Measurements from ENCODE around the gene ARMC3.
"Not testable (repeated sequence)": the region's sequence is repeated elsewhere in the genome, so short reads cannot be mapped to it uniquely, and the experiment has no call there.

Gene ARMC3

DNA sequence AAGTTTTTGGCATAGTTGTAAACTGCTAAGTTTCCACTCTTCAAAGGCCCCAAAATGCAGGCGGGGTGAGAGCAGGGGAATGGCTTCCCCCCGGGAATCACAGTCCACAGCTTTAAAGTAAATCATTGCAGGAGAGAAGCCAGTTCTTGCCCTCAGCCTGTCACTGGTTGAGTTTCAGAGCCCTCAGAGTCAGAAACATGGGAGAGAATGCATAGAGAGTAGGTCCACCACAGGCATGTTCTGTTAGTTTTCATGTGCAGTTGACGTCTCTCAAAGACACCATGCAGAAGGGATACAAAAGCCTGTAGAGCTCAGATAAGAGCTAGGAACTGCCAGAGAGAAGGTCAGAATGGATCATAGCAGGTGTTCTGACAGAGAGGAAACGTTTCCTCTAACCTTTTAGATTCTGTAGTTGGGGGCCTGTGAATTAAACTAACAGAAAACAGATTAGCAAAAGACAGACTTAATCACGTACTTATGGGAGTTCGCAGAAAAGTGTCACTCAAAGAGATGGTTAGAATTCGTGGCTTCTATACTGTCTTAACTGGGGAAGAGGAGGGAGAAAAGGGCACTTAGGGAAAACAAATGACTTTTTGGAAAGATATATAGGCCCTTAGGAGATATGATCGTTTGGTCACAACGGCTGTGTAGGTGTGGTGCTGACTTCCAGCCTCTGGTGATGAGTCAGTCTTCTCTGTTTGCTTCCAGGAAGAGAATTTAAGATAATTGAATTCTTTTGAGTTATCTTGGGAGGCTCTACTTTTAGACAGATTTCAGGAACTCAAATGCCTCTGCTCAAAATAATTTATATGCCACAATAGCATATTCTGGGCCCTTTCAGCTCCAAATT, 119.6 kb downstream of the ARMC3 start:
- DNase-seq (ENCODE audit: low read depth in 2 of 2), result no peak

DNA sequence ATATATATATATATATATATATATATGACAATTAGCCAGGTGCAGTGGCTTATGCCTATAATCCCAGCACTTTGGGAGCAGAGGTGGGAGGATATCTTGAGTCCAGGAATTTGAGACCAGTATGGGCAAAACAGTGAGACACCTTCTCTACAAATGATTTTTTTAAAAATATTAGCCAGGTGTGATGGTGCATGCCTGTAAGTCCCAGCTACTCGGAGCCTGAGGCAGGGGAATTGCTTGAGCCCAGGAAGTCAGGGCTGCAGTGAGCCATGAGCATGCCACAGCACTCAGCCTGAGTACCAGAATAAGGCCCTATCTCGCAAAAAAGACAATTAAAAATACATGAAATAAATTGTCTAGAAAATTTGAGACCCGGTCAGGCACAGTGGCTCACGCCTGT, 120.3 kb downstream of the ARMC3 start:
- no peak for DNase-seq (ENCODE audit: low read depth in 2 of 2)

DNA sequence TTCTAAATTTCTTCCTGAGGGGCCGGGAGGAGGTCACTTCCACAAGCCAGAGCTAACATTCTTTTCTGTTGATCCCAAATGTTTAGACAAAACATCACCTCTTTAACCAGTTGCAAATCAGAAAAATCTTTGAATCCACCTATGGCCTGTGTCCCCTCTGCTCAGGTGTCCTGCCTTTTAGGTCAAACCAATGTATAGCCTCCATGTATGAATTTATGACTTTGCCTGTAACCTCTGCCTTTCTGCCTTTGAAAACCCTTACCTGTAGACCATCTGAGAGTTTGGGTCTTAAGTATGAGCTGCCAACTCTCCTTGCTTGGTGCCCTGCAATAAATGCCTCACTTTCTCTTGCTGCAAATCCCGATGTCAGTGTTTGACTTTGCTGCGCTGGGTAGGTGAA, 123.4 kb downstream of the ARMC3 start:
- no peak for DNase-seq (ENCODE audit: low read depth in 2 of 2)

DNA sequence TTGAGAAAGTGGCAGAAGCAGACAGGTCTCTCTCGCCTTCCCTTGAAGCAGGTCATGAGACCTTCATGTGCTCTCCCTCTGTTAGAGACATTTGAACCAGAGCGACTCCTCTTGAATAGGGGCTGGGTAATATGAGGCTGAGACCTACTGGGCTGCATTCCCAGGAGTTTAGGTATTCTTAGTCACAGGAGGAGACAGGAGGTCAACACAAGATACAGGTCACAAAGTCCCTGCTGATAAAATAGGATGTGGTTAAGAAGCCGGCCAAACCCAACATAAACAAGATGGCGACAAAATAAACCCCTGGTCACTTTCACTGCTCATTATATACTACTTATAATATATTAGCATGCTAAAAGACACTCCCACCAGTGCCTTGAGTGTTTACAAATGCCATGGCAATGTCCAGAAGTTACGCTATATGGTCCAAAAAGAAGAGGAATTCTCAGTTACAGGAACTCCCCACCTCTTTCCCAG, 124.0 kb downstream of the ARMC3 start:
- DNase-seq (ENCODE audit: low read depth in 2 of 2), result no peak

DNA sequence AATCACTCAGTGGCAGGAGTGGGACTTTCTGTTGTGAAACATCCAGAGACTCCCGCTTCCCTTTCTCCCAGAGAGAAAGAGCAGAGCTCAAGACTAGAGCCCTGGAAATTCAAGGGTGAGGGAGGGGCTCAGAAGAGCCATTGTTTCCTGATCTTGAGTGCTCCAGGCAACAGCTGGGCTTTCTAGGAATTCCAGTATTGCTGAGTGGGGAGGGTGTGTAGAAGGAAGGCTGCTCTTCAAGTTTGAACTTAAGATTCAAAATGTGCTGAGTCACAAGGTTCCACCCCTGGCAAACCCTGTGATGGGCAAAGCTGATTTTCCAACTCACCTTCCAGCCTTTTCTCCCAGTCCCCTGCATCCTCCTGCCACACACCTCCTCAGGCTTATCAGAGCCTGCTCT, 125.2 kb downstream of the ARMC3 start:
- DNase-seq (ENCODE audit: low read depth in 2 of 2), result no peak

DNA sequence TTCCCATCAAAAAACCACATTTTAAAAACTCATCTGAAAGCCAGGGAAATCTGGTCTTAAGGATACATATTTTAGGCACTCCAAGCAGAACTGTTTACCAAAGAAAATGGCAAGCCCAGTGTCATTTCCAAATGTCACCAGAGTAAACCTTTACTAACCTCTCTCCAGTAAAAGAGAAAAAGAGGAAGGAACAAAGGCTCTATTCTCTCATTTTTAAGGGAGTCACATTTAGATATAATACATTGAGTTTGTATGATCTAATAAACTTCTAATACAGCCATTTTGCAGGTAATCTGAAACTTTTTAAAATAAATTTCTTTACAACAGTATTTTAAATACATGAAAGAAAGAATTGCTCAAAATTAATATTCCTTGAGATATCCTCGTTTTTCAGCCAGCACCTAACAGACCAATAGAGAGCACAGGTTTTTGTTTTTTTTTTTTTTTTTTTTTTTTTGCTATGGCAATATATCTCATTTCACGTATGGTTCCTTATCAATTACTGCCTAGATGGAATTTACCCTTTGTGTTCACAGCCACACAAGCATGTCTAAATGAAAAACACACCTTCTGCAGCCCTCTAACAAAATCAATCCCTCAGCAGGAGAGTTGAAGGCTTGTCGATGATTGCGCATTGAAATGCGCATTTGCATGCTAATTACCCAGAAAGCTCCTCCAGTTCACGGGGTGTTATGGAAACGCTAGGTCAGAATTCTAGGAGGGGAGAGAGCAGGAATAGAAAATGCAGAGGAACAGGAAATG, 127.8 kb downstream of the ARMC3 start:
- no peak for DNase-seq (ENCODE audit: low read depth in 2 of 2)

DNA sequence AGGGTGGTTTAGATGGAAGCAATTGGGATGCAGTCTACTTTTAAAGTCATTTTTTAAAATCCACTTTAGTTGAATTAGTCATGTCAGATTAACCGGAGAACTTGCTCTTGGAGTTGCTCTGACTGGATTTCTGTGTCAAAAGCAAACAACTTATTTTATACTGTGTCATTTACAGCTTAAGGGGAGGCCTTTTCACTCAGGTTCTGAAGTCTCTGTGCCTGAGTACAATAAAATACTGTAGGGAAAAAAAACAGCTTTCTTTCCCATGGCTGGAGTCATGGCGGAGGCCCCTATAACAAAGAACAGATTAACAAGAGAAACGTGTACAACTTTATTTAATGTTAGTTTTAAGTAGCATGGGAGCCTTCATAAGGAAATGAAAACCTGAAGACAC, 128.3 kb downstream of the ARMC3 start:
- DNase-seq (ENCODE audit: low read depth in 2 of 2), result no peak

DNA sequence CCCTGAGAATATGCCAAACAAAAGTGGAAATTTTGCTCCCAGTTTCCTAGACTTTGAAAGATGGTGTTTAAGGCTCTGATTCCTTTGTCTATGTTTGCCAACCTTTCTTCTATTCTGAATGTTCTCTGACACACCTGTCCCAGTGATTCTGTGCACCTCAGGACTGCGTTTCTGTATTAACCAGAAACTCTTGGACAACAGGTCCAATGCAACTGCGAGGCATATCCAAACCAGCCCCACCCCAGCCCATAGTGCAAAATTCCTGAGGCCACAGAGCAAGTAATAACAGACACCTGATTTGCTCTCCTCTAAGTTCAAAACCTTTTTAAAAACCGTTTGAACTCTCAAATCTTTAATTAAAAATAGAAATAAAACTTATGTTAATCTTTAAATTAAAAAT, 130.5 kb downstream of the ARMC3 start:
- DNase-seq (ENCODE audit: low read depth in 2 of 2), result no peak

DNA sequence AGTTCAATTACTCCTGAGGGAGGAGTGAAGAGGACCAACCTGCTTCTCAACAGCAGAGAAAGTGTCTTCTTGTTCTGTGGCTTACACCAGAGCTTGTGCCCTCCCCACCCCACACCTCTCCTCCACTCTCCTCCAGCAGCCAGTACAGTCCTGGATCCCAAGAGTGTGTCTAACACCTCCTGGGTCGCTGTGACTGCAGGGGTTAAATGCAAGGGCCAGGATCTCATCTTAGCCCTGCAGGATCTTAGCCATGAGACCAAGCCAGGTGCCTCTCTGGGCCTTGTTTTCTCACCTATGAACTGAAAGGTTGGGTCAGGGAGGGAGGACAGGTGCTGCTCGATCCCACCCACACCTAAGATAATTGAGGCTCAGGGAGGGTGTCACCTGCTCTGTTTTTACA, 133.1 kb downstream of the ARMC3 start:
- DNase-seq (ENCODE audit: low read depth in 2 of 2), result no peak

DNA sequence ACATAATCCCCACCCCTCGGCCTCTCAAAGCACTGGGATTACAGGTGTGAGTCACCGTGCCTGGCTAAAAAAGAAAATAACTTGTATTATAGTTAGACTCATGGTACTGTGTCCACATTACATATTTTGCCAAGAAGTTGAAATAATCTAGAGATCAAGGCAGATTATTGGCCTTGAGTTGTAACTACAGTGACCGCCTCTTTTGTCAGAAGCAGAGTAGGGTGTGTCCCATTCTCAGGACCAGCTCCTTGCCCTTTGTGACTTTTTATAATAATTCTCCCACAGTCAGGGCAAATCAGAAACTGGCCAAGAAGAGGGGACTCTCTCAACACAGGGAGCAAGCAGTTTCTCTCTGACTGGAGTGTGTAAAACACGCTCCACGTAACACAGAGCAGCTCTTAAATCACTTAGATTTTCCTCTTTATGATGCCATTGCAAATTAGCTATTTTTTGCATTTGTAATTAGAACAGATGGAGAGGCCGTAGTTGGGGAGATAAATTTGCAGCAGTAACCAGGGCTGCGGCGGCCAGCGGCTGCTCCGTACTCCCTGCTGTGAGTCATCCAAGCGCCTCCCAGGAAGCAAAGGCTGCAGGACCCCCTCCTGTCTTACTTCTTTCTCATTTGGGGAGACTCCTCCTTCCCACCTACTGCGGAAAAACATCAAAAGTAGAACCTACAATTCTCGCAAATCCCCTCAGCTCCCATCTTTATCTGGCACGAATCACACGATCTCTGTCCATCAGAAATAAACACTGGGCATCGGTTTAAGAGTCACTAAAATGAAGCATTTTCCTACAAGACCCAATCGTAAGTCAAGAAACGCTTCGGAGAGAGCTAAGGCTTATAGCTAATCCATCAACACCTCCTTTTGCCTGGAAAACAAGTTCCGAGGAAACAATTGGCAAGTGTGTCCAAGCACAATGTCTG, 135.5 kb downstream of the ARMC3 start:
- no peak for DNase-seq (ENCODE audit: low read depth in 2 of 2)

DNA sequence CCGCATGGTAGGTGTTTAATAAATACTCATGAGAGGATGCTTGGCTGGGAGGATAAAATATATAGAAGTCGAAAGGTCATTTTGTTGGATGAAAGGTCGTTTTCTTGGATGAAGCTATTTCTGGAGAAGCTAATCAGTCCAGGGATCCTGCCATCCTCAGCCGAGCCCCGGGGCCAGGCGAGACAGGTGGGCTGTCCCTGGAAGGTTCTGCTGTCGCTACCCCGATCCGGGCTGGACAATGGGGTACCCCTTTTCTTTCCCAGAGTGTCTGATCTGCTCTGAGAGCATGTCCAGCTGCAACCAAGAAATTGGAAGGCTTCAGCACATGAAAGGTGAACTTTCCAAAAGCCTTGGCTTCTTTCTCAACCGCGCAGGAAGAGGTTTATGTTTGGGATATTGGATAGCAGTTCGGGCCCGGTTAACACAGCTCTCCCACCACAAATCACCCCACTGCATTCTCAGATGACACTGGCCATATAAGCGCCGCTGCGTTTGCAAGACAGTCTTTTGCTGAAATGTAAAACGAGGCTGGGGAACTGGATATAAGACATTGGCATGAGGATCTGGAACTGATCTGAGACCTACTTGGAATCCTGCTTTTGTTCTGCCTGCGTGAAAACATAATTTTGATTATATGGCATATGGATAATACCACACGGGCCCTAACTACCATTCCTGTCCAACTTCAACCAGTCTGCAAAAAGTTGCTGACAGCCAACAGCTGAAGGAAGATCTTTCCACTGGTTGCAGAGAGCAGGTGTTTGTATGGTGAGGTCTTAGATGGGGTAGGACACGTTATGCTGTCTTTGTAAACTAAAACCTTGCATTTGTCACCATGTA, 136.3 kb downstream of the ARMC3 start:
- DNase-seq (ENCODE audit: low read depth in 2 of 2), result no peak

DNA sequence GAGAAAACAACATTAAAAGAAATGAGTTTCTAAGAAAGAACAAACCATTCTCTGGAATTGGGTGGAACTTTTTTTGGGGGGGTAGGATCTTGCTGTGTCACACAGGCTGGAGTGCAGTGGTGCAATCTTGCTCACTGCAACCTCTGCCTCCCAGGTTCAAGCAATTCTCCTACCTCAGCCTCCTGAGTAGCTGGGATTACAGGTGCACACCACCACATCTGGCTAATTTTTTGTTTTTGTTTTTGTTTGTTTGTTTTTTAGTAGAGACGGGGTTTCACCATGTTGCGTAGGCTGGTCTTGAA, 136.9 kb downstream of the ARMC3 start:
- DNase-seq (ENCODE audit: low read depth in 2 of 2), result not testable (repeated sequence)

DNA sequence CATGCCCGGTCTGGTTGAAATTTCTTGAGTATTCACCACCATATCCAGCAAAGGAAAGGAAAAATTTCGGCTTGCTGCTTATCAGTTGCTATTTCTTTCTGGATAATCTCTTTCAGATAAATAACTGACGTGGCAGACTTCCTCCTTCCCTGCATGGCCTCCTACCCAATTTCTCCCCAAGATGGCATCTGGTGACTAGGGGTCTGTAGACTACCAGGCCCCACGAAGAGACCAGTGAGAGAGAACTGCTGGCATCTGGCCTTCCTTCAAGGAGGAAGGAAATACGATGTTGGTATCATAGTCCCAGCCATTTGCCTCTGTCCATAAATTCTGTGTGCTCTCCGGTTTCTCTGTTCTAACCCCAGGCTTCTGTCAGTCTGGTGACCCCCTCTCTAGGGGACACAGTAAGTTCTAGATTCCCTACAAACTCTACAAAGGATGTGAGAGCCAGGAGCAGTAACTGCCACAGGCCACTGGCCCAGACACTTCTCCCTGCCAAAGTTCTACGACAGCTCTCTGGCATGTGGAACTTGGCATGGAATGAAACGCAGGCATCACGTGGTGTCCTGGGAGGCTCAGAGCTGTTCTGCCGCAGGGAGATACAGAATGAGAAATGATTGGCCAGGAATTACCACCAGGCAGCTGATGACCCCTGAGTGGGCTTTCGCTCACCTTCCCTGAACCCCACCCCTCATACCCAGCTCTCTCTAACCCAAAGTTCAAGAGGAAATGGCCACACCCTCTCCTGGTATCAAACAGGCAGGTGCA, 137.5 kb downstream of the ARMC3 start:
- DNase-seq (ENCODE audit: low read depth in 2 of 2), result no peak

DNA sequence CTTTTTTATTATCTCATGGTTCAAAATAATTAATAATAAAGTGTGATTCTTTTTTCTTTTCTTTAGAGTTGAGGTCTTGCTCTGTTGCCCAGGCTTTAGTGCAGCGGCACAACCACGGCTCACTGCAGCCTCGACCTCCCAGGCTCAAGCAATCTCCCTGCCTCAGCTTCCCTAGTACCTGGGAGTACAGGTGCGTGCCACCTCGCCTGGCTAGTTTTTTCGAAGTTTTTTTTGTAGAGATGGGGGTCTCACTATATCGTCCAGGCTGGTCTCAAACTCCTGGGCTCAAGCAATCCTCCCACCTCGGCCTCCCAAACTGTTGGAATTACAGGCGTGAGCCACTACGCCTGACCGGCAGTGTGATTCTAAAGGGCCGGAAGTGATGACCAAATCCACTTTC, 139.5 kb downstream of the ARMC3 start:
- no peak for DNase-seq (ENCODE audit: low read depth in 2 of 2)

DNA sequence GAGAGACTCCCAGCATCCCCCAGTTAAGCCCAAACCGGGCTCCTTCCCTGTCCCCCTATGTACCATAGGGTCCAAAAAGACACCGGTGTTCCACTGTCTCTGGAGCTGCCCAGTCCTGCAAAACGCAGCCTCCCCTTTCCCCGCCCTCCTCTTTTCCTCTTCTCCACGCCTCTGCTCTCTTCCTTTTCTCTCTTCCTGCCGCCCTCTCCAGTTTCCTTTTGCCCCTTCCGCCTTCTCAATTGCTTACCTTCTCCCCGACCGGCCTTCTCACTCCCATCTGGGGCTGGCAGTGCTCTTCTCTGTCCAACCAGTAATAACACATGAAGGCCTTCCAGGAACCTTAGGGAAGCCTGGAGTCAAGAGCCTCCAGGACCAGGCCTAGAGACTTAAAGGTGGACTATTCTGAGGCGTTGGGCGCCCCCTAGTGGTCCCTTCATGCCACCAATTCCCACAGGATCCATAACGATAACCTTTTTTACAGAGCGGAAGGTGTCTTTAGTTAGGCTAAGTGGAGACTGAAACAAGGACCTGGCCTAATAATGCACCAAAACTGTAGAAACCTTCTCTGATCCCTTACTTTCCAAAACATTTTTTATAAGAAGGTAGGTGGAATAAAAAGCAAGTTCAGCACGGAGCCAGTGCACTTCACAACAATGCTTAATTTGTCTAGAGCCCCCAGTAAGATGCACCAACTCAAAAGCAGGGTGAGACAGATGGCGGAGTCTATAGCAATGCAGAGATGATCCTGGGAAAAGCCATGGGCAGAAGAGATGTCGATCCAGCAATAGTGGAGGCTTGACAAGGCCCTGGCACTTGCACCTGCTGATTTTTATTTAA, 140.3 kb downstream of the ARMC3 start:
- DNase-seq (ENCODE audit: low read depth in 2 of 2), result peak; percentile 50 to 59

DNA sequence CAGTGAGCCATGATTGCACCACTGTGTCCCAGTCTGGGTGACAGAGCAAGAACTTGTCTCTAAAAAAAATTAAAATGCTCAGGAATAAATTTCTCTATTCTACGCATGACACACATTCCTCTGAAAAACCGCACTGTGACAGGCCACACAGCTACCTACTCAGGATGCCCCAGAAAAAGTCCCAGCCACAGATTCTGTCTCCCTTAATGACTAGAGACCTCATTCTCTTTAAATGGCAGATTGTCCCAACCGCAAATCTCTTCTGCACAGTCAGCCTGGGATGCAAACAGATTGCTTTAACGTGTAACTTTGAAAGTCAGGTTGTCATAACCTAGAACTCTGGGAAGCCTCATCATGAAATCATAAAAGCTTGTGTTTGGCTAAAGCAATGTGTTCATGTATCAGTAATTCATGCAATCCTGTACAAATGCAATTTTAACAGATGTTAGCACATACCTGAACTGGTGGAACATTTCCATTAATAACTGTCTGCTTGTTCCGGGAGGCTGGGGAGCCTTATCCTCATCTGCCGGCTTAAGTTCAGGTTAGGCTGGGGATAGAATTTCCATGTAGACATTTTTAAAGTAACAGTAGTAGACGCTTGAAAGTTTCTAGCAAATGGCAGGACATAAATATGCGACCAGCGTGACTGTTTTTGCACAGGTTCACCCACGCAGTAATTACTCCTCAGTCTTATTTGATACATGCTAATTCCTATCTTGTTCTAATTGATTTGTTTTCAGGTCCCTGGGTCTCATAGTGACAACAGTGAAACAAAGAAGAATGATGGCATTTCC, 141.4 kb downstream of the ARMC3 start:
- DNase-seq (ENCODE audit: low read depth in 2 of 2), result no peak

DNA sequence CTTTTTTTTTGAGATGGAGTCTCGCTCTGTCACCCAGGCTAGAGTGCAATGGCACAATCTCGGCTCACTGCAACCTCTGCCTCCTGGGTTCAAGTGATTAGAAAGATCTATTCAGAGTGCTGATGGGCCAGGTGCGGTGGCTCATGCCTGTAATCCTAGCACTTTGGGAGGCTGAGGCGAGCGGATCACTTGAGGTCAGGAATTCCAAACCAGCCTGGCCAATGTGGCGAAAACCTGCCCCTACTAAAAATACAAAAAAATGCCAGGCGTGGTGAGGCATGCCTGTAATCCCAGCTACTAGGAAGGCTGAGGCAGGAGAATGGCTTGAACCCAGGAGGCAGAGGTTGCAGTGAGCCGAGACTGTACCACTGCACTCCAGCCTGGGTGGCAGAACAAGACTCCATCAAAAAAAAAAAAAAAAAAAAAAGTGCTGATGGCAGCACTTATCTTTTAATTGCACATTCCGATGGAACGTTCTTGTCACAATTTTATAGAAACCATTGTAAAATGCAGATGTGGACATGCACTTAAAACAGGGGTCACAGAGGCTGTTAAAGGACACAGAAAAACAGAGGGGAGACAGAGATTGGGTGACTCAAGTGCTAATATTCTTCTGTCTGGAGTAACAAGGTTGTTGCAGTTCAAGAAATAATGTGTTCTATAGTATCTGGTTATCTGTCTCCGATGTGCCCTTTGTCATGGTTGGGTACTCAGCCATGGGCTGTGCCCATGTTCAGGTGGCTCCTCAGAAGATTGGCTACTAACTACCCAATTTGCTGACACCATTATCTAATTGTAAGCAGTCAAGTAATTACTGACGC, 142.4 kb downstream of the ARMC3 start:
- DNase-seq (ENCODE audit: low read depth in 2 of 2), result not testable (repeated sequence)

DNA sequence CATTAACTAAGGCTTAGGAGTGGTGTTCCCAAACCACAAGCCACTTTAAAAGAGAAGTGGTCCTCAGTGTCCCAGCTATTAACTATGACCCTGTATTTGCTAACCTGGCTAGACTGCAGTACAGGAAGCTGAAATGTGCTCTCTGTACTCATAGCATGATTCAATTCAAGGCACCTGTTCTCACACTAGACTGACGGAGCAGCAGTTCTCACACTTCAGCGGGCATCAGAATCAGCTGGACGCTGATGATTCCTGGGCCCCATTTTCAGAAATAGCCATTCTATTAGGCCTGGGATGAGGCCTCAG, 143.0 kb downstream of the ARMC3 start:
- DNase-seq (ENCODE audit: low read depth in 2 of 2), result no peak
